Heart left ventricle (tissue), 16 donors: Measurements from ENCODE around the gene HORMAD2. TPM values are rescaled to one million over a fixed set of nuclear protein-coding genes. Genes with fewer than 3 reads are reported as not detected.

Experiments
- ATAC-seq, 4 donors: fragments of 200-7000 bp; cut with Tn5 transposase; one replicate each; pipeline ENCODE4 v1.9.1; 2020 to 2022; ENCODE audit warnings: moderate library complexity in 4 of 4, mild to moderate bottlenecking in 3 of 4, moderate number of reproducible peaks in 1 of 4
- DNase-seq, 5 donors: peaks; one replicate each; pipeline ENCODE4 v3.0.0-alpha.2; 2020
- H3K27ac ChIP-seq, 12 donors: fragments of 200-600 bp; sonication (generic) in 4 of 12; one replicate each; pipeline versions ENCODE4 v1.5.0 to v1.8.0; 2016 to 2022; ENCODE audit warnings: mild to moderate bottlenecking in 2 of 12
- H3K27me3 ChIP-seq, 9 donors: fragments of 200-600 bp; sonication (generic) in 2 of 9; one replicate each; pipeline versions ENCODE4 v1.5.1 to v1.8.0; 2016 to 2022; ENCODE audit warnings: mild to moderate bottlenecking in 3 of 9
- H3K36me3 ChIP-seq, 9 donors: fragments of 200-600 bp; sonication (generic) in 2 of 9; one replicate each; pipeline versions ENCODE4 v1.5.0 to v1.8.0; 2018 to 2022; ENCODE audit warnings: mild to moderate bottlenecking in 2 of 9
- H3K4me1 ChIP-seq, 12 donors: fragments of 200-600 bp; sonication (generic) in 4 of 12; one replicate each; pipeline versions ENCODE4 v1.5.0 to v1.8.0; 2016 to 2022; ENCODE audit warnings: mild to moderate bottlenecking in 3 of 12
- H3K4me3 ChIP-seq, 12 donors: fragments of 200-600 bp; sonication (generic) in 4 of 12; one replicate each; pipeline versions ENCODE4 v1.5.0 to v1.8.0; 2017 to 2022; ENCODE audit warnings: mild to moderate bottlenecking in 9 of 12, moderate library complexity in 4 of 12
- H3K9me3 ChIP-seq, 12 donors: fragments of 200-600 bp; sonication (generic) in 4 of 12; one replicate each; pipeline versions ENCODE4 v1.5.0 to v1.8.0; 2016 to 2022; ENCODE audit warnings: mild to moderate bottlenecking in 1 of 12
- POLR2A ChIP-seq, 2 donors: fragments of 450-650 bp; IDR thresholded peaks; one replicate each; pipeline ENCODE4 v1.6.1; 2017; ENCODE audit warnings: antibody characterized with exemption in 2 of 2, mild to moderate bottlenecking in 2 of 2, moderate library complexity in 2 of 2
- WGBS, 4 donors: extraction: QIAGEN DNeasy Blood & Tissue Kit in 2 of 4; methylation state at CpG; one replicate each; pipeline versions ENCODE4 v1.1.5 to v1.1.7; 2013 to 2018; 5-methylcytosine and 5-hydroxymethylcytosine counted together
- intact Hi-C, 10 donors: fragments of 100-400 bp; cut with DNase I; formaldehyde crosslinking; loops; one replicate each; pipeline versions ENCODE4 v1.11.1 to v1.14.2; 2022
- polyA plus RNA-seq, 2 donors: library from polyadenylated mRNA; stranded (reverse); fragments of 200-250 nt; gene quantifications; one replicate each; pipeline ENCODE4 v1.2.3, GENCODE V29; 2013
- total RNA-seq, 9 donors: library from RNA; depleted of rRNA in 2 of 9; stranded (reverse); fragments of >200 nt in 2 of 9; fragmentation: NEBNext Ultra II Directional in 3 of 9; extraction: Animal tissue kit (Norgen Biotek cat#: 25700) in 3 of 9; gene quantifications; one replicate each; pipeline versions ENCODE4 v1.1.0 to v1.2.4, GENCODE V29; 2016 to 2023
- TF ChIP-seq, protein P1 (sequence below), 12 donors: fragments of 200-600 bp; sonication (generic) in 4 of 12; IDR thresholded peaks; one replicate each; pipeline versions ENCODE4 v1.5.0 to v1.8.0; 2018 to 2022; ENCODE audit warnings: antibody characterized with exemption in 12 of 12, mild to moderate bottlenecking in 5 of 12
- donor health status: ischemic (EF 13 %, LVEDD 7.1; RV severe dilation, severe dysfunction).
- donor health status: healthy with polysubstance abuse.
- donor health status: DM: no; HTN: yes; CAD: no.
- donor health status: DM: no; HTN: no; CAD: no.
- donor health status: ischemic (EF 25% LVEDD 6.9; RV normal size, moderate dysfunction).
- donor health status: ischemic (EF 25% LVEDD 5.7; RV mildly dilated, moderate dysfunction).
- donor health status: healthy.
- donor health status: DM: yes; HTN: yes; CAD: no.
- donor health status: ischemic (EF 35%, LVEDD 5.7; RV mildly dilated, moderate dysfunction).
- donor health status: nonischemic (EF 11% LVEDD 7.7; RV severe dilation, severe dysfunction).
- donor health status: DM: yes; HTN: yes; CAD: no.
- donor health status: PGD.
- donor health status: ischemic (EF 29% LVEDD 5.4; RV normal size, mild dysfunction).
- donor health status: nonischemic (EF 23%, LVEDD 6.1; RV moderate dilation, normal function).

The HORMAD2 gene
- total and polyA plus RNA-seq, 11 donors = not detected

DNA sequence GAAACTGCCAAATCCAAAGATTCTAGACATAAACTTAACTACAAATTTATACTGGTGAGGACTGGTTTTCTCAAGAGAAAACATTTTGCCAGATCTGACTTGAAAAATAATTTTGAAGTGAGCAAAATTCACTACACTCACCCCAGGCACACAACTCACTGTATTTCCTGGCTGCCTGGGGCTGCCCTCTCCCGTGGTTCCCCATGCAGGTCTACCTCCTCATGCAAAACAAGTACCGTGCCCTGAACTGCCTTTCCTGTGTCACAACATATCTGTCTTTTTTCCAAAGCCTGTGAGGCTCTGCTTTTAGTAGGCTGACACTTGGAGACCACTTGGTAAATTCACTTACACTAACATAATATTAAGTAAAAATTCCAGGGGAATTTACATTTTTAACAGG, 89.9 kb downstream of the HORMAD2 start:
- no peaks in the 10 kb centered on the region for H3K9me3 ChIP-seq
- H3K27ac ChIP-seq = no peak overlapping the region
- TF ChIP-seq POLR2A (IDR thresholded peaks at IDR 0.05) = no peak
- TF ChIP-seq, protein P1, sequence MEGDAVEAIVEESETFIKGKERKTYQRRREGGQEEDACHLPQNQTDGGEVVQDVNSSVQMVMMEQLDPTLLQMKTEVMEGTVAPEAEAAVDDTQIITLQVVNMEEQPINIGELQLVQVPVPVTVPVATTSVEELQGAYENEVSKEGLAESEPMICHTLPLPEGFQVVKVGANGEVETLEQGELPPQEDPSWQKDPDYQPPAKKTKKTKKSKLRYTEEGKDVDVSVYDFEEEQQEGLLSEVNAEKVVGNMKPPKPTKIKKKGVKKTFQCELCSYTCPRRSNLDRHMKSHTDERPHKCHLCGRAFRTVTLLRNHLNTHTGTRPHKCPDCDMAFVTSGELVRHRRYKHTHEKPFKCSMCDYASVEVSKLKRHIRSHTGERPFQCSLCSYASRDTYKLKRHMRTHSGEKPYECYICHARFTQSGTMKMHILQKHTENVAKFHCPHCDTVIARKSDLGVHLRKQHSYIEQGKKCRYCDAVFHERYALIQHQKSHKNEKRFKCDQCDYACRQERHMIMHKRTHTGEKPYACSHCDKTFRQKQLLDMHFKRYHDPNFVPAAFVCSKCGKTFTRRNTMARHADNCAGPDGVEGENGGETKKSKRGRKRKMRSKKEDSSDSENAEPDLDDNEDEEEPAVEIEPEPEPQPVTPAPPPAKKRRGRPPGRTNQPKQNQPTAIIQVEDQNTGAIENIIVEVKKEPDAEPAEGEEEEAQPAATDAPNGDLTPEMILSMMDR (IDR thresholded peaks at IDR 0.05) = no peak
- no peaks in the 10 kb centered on the region for H3K36me3 ChIP-seq
- no peaks in the 10 kb centered on the region for H3K4me1 ChIP-seq
- intact Hi-C loops = no loop called here
- 35 to 55% (median 36%) methylated on average over 2 of the region's 2 CpGs for WGBS, 4 donors
- ATAC-seq (no peak), DNase-seq (no peak)
- no peak overlapping the region for H3K4me3 ChIP-seq
- H3K27me3 ChIP-seq = peaks cover 0 to 66% (median 4%) of the 10 kb centered on the region in 9 donors

- intact Hi-C loops = no loop called here
Observed at GRCh38 chr22:30171008-30171407, 90.7 kb downstream of the HORMAD2 start.

DNA sequence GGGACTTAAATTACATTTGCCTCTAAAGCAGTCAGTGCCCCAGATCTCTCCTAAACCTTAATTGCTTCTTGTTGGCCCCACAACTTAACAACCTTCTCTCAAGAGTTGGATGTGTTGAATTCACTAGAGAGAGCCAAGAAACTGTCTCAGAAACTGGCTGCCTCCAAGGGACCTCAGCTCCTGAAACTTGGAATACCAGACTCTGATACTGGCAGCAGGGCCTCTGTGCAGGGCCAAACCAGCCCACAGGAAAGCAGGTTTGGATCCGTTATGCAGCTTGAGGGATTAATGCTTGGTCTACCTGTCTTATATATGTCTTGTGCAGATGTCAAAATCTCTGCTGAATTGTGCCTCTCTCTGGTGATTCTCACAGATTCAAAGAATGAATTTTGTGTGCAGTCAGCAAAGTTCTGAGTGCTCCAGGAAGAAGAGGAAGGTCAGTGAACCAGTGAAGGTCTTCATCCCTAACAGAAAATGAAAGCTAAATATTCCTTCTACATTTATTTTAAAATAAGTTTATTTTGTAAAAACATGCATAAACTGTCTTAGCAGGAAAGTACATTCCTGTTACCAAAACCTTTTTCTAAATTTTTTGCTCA, 95.5 kb downstream of the HORMAD2 start:
- intact Hi-C loops = no loop called here

More at GRCh38 chr22:30171008-30171407, 90.7 kb downstream of the HORMAD2 start:
- Histone ChIP-seq H3K4me3 (no peak overlapping the region), H3K4me1 (peaks cover 0 to 4% (median 0%) of the 10 kb centered on the region in 12 donors), H3K27ac (no peak overlapping the region), H3K9me3 (no peaks in the 10 kb centered on the region), H3K36me3 (no peaks in the 10 kb centered on the region), H3K27me3 (peaks cover 0 to 61% (median 2%) of the 10 kb centered on the region in 9 donors)
- WGBS, 4 donors = 67 to 79% (median 76%) methylated on average over 3 of the region's 3 CpGs
- TF ChIP-seq, protein P1 (IDR thresholded peaks at IDR 0.05) = no peak
- no peak for TF ChIP-seq POLR2A (IDR thresholded peaks at IDR 0.05)
- ATAC-seq = no peak
- no peak for DNase-seq

GRCh38 chr22:30176431-30176830, 96.2 kb downstream of the HORMAD2 start:
- peaks cover 0 to 28% (median 0%) of the 10 kb centered on the region in 9 donors for H3K27me3 ChIP-seq

More for the DNA sequence above, 95.5 kb downstream of the HORMAD2 start:
- Histone ChIP-seq H3K4me3 (no peak overlapping the region), H3K36me3 (no peaks in the 10 kb centered on the region), H3K9me3 (no peaks in the 10 kb centered on the region), H3K4me1 (peaks cover 0 to 9% (median 0%) of the 10 kb centered on the region in 12 donors), H3K27ac (no peak overlapping the region), H3K27me3 (peaks cover 0 to 31% (median 0%) of the 10 kb centered on the region in 9 donors)
- 60 to 72% (median 67%) methylated on average over 1 of the region's 1 CpG for WGBS, 4 donors
- ATAC-seq (no peak), DNase-seq (no peak)
- TF ChIP-seq, protein P1 (IDR thresholded peaks at IDR 0.05) = no peak
- TF ChIP-seq POLR2A (IDR thresholded peaks at IDR 0.05) = no peak

More at GRCh38 chr22:30176431-30176830, 96.2 kb downstream of the HORMAD2 start:
- Histone ChIP-seq H3K36me3 (no peaks in the 10 kb centered on the region), H3K27ac (no peak overlapping the region), H3K9me3 (no peaks in the 10 kb centered on the region), H3K4me1 (peaks cover 0 to 9% (median 0%) of the 10 kb centered on the region in 12 donors), H3K4me3 (no peak overlapping the region)
- 75 to 94% (median 85%) methylated on average over 3 of the region's 3 CpGs for WGBS, 4 donors
- DNase-seq = no peak
- no peak for ATAC-seq
- no peak for TF ChIP-seq POLR2A (IDR thresholded peaks at IDR 0.05)
- TF ChIP-seq, protein P1 (IDR thresholded peaks at IDR 0.05) = no peak
- intact Hi-C loops = no loop called here
